Omental fat pad (tissue), 4 donors: ENCODE results near the gene CSNK1G1. TPM values are rescaled to one million over a fixed set of nuclear protein-coding genes. Genes with fewer than 3 reads are reported as not detected.

Experiments
- ATAC-seq: fragments of 150-250 bp; one replicate; pipeline ENCODE4 v1.9.1; 2016; ENCODE audit warnings: mild to moderate bottlenecking, moderate library complexity; ENCODE audit not compliant: low FRiP score
- DNase-seq: peaks from one replicate; pipeline ENCODE4 v3.0.0-alpha.2; 2019; ENCODE audit warnings: low spot score
- total RNA-seq, 4 donors: library from RNA; depleted of rRNA; stranded (reverse); fragments of >200 nt; gene quantifications; one replicate each; pipeline ENCODE4 v1.1.0, GENCODE V29; 2016
- TF ChIP-seq, protein P1 (sequence below), 3 donors: fragments of 450-650 bp; IDR thresholded peaks; one replicate each; pipeline ENCODE4 v1.5.1; 2016 to 2017; ENCODE audit warnings: antibody characterized with exemption in 3 of 3, mild to moderate bottlenecking in 3 of 3, moderate library complexity in 2 of 3

Gene CSNK1G1
- total RNA-seq, 4 donors from 2014 or later, result 13.6 to 23.3 (median 21.7) TPM

DNA sequence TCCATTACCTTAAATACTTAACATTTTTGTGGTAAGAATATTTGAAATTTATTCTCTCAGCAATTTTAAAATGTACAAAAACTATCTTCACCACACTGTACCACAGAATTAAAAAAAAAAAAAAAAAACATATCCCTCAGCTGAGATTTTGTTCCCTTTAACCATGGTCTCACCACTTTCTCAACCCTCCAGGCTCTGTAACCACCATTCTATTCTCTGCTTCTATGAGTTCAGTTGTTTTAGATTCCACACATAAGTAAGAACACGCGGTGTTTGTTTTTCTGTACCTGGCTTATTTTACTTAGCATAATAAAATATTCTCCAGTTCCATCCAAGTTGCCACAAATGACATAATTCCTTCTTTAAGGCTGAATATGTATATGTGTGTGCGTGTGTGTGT is 41.5 kb downstream of the CSNK1G1 start:
- TF ChIP-seq, protein P1, sequence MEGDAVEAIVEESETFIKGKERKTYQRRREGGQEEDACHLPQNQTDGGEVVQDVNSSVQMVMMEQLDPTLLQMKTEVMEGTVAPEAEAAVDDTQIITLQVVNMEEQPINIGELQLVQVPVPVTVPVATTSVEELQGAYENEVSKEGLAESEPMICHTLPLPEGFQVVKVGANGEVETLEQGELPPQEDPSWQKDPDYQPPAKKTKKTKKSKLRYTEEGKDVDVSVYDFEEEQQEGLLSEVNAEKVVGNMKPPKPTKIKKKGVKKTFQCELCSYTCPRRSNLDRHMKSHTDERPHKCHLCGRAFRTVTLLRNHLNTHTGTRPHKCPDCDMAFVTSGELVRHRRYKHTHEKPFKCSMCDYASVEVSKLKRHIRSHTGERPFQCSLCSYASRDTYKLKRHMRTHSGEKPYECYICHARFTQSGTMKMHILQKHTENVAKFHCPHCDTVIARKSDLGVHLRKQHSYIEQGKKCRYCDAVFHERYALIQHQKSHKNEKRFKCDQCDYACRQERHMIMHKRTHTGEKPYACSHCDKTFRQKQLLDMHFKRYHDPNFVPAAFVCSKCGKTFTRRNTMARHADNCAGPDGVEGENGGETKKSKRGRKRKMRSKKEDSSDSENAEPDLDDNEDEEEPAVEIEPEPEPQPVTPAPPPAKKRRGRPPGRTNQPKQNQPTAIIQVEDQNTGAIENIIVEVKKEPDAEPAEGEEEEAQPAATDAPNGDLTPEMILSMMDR (IDR thresholded peaks at IDR 0.05), result no peak
- ATAC-seq (no peak), DNase-seq (no peak)

DNA sequence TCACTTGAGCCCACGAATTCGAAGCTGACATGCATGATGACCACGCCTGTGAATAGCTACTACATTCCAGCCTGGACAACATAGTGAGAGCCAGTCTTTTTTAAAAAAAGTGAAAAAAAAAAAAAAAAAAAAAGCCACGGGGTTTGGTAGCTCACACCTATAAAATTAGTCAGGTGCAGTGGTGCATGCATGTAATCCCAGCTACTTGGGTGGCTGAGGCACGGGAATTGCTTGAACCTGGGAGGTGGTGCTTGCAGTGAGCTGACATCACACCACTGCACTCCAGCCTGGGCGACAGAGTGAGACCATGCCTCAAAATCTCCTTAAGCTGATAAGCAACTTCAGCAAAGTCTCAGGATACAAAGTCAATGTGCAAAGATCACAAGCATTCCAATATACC is 44.4 kb downstream of the CSNK1G1 start:
- DNase-seq (no peak), ATAC-seq (no peak)
- TF ChIP-seq, protein P1 (IDR thresholded peaks at IDR 0.05), result no peak

DNA sequence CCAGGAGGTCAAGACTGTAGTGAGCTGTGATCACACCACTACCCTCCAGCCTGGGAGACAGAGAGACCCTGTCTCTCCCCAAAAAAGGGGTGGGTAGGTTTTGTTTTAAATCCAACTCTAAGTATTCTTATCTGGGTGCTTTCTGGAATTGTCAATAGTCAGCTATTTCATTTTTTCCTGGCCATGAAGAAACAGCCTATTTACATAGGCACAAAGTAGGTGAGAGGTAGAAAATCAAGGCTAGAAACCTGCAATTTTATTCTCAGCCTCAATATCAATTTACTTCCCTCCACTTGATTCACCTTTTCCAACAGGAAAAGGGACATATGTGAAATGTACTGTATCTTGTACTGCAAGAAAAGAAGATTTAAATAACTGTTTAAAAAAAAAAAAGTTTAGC is 45.9 kb downstream of the CSNK1G1 start:
- DNase-seq (no peak), ATAC-seq (no peak)
- TF ChIP-seq, protein P1 (IDR thresholded peaks at IDR 0.05), result no peak

DNA sequence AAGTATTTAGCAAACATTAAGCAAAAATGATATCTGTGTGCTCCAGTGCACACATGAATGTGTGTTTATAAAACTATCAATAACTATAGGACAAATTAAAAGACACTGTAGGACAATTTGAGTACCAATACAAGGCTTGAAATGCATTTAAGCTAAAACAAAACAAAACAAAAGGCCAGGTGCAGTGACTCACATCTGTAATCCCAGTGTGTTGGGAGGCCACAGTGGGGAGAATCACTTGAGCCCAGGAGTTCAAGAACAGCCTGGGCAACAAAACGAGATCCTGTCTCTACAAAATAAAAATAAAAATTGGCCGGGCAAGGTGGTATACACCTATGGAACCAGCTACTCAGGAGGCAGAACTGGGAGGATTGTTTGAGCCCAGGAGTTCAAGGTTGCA is 50.7 kb downstream of the CSNK1G1 start:
- TF ChIP-seq, protein P1 (IDR thresholded peaks at IDR 0.05), result no peak
- ATAC-seq (no peak), DNase-seq (no peak)

DNA sequence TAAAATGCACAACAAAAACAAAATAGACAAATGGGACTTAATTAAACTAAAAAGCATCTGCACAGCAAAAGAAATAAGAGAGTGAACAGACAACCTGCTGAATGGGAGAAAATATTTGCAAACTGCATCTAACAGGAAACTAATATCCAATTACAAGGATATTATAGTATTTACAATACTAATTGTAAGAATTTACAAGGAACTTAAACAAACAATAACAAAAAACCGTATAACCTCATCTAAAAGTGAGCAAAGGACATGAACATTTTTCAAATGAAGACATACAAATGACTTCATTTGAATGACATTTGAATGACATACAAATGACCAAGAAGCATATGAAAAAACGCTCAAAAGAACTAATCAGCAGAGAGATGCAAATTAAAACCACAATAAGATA is 66.4 kb downstream of the CSNK1G1 start:
- no peak for ATAC-seq
- TF ChIP-seq, protein P1 (IDR thresholded peaks at IDR 0.05), result no peak
- no peak for DNase-seq

DNA sequence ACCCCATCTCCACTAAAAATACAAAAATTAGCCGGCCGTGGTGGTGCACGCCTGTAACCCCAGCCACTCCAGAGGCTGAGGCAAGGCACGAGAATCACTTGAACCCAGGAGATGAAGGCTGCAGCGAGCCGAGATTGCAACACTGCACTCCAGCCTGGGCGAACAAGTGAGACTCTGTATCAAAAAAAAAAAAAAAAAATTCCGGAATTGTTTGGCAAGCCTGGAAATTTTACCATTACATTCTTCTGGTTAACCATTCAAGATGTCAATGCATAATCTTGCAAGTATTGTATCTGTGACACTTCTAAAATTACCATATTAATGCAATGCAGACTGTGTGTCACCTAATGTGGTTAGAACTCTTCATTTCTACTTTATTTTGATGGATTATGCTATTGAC is 67.0 kb downstream of the CSNK1G1 start:
- TF ChIP-seq, protein P1 (IDR thresholded peaks at IDR 0.05), result no peak
- DNase-seq, result no peak
- ATAC-seq, result no peak

DNA sequence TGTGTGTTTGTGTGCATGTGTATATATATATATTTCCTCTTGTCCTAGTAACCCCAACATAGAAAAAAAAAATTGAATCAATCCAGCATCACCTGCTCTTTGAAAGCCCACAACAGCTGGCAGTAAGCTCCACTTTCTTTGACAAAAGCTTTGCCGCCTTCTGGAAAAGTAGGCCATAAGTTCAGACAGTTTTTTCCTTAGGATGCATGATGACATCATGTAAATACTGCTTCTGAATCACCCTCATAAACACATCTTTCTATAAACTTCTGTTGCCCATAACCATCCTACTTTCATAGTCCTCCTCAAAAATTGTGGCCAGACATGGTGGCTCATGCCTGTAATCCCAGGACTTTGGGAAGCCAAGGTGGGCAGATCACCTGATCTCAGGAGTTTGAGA is 67.4 kb downstream of the CSNK1G1 start:
- DNase-seq (no peak), ATAC-seq (no peak)
- TF ChIP-seq, protein P1 (IDR thresholded peaks at IDR 0.05), result no peak
